ENCODE data around the gene RPS2.

The RPS2 gene

DNA sequence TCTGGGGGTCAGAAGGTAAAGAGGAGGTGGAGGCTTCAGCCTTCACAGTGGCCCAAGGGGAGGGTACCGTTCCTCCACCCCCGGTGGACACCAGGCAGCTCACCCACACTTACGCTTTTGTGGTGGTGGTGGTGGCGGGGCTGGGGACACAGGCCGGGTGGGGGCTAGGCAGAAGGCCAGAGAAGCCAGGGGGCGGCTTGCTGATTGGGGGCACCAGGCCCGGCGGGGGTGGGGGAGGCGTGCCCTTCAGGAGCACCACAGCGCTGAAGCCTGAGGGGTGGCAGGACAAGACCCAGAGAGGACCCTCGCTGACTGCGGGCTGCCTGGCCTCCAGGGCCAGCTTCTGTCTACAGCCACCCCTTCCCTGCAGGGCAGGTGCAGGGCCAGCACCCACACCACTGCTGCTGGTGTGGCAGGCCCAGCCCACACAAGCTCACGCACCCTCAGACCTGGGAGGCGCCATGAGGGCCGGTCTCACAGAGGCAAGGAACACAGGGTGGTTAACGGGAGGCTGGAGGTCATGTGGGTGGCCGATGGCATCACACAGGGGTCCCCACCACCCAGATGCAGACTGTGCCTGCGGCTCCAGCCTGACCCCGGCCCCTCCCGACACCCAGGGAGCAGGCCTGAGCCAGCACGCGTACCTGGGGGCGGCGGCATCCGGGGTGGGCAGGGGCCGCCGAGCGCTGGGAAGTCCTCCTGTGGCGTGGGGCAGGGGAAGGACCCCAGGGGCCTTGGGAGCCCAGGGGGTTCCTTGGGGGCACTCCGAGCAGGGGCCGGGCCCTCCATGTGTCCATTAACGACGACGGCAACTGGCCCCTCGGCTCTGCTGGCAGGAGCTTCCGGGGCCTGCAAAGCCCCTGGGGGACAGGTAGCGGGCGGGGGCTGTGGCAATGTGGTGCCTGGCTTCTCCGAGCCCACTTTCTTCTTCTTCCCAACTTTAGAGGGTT, 34.5 kb upstream of the RPS2 start:
- no peak for DNase-seq

DNA sequence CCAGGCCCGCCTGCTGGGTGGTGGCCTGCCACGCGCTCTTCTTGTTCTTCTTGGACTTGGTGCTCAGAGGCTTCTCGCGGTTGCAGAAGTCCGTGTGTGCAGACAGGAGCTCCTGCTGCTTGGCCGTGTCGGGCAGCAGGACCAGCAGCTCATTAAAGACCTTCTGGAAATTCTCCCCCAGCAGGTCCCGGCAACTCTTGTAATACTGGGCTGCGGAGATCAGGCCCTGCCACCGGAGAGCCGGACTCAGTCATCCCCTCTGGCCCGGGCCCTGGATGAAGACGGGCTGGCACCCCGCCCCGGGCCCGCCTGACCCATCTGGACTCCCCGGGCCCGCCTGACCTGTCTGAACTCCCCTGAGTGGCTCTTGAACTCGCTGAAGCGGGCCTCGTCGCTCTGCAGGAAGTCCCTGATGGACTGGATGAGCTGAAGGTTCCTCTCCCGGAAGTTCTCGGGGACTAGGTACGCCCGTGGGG, 33.8 kb upstream of the RPS2 start:
- DNase-seq = no peak

DNA sequence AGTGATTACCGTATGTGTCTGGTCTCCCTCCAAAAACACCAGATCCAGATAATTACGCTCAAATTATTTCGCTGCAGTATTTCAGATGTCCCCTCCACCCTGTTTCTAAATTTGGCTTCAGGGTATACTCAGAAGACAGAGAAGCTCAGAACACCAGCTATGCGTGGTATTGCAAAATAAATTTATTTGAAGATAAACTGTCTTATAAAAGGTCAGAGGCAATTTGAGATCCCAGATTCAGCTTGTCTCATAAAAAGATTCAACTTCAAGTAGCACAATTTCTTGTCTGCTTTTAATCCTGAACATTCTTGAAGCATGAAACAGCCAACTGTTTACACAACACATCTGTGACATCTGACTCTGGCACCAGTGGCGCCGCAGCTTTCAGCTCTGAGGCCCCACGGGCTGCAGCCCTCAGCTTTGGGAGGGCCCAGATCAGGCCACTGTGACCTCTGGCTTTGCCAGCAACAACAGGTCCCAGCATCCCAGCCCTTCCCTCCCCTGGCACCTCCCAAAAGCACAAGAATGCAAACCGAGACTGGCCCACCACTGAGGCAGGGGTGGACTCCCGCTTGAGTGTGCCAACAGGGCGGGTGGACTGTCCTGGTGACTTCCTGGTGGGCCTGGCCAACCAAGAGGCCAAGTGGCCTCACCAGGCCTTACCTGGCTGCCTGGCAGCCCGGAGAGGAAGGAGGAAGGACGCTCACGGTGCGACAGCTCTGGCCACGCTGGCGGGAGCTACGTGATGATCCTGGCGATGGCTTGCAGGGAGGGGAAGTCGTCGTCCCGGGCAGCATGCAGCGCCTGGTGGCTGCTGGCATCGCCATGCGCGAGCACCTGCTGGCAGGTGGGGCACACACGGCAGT, 33.1 kb upstream of the RPS2 start:
- DNase-seq = no peak

DNA sequence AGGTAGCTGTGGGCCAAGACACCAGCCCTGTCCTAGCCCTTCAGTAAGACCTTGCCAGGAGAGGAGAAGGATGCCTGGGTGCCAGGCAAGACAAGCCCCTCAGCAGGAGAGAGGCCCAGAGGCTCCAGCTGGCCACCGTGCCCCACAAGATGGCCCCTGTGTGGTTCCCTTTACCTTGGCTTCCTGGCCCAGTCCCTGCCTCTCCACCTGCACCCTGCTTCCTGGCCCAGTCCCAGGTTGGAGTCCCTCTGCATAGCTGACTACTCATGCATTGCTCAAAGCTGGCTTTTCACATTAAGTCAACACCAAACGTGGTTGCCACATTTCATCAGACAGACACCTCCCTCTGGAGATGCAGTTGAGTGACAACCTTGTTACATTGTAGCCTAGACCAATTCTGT, 29.1 kb upstream of the RPS2 start:
- no peak for DNase-seq

DNA sequence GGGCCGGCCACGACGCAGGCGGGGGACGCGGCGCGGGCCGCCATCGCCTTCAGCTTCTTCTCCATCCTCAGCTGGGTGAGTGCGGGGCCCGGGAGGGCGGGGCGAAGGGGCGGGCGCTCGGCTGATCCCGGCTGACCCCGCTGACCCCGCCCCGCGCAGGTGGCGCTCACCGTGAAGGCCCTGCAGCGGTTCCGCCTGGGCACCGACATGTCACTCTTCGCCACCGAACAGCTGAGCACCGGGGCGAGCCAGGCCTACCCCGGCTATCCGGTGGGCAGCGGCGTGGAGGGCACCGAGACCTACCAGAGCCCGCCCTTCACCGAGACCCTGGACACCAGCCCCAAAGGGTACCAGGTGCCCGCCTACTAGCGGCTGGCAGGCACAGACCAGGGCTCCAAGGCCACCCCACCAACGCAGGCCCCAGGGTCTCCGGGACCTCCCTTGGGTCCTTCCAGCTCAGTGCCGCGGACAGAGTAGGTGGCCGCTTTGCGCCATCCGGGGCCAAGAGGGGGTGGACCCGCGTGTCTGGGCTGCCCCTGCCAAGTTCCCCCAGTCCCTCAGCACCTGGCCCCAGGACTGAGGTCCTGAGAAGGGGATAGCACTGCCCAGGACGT, 28.2 kb upstream of the RPS2 start:
- no peak for DNase-seq

DNA sequence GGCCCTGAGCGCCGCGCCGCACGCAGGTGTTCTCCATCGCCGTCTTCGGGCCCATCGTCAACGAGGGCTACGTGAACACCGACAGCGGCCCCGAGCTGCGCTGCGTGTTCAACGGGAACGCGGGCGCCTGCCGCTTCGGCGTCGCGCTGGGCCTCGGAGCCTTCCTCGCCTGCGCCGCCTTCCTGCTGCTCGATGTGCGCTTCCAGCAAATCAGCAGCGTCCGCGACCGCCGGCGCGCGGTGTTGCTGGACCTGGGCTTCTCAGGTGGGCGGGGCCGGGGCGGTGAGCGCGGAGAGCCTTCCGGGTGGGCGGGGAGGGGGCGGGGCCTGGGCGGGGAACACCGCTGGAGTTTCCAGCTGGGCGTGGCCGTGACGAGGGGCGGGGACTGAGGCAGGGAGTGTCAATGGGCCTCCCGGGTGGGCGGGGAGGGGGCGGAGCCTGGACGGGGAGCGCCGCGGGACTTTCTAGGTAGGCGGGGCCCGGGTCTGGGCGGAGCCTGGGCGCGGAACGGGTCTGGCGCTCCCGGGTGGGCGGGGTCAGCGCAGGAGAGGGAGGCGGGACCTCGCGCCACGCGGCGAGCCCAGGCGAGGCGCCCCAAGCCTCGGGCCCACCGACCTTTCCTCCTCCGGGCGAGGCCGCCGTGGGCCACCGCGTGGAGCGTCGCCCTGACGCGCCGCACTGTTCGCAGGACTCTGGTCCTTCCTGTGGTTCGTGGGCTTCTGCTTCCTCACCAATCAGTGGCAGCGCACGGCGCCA, 27.5 kb upstream of the RPS2 start:
- DNase-seq = no peak

DNA sequence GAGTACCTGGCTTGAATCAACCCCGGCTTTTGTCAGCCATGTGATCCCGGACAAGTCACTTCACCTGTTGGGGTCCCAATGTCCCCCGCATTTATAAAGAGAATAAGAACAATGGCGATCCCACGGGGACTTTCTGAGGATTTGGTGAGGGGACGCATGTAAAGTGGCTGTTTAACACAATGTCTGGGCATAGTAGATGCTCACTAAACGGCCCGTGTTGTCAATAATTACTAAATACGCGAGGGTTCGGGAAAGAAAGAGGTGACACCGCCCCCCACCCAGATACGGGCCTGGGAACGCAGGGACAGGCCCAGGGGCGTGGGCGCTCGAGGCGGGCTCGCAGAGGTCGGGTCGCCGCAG, 26.9 kb upstream of the RPS2 start:
- DNase-seq = no peak

DNA sequence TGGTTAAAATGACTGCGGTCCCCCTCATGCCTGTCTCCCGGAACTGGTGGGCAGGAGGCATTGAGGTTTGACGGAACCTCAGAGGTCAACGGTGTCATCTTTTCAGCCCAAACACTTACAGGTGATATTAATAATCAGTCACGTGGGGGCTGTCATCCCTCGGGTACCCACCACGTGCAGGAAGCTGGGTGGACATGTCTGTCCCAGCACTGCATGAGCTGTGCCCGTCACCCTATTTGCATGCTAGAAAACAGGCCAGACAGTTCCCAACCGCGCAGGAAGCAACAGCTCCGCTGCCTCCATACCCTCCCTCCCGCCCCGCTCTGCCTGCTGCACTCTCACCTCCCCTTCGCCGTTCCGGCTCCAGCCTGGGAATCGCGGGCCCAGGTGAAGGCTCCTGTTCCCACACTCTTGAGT, 26.5 kb upstream of the RPS2 start:
- DNase-seq = no peak

DNA sequence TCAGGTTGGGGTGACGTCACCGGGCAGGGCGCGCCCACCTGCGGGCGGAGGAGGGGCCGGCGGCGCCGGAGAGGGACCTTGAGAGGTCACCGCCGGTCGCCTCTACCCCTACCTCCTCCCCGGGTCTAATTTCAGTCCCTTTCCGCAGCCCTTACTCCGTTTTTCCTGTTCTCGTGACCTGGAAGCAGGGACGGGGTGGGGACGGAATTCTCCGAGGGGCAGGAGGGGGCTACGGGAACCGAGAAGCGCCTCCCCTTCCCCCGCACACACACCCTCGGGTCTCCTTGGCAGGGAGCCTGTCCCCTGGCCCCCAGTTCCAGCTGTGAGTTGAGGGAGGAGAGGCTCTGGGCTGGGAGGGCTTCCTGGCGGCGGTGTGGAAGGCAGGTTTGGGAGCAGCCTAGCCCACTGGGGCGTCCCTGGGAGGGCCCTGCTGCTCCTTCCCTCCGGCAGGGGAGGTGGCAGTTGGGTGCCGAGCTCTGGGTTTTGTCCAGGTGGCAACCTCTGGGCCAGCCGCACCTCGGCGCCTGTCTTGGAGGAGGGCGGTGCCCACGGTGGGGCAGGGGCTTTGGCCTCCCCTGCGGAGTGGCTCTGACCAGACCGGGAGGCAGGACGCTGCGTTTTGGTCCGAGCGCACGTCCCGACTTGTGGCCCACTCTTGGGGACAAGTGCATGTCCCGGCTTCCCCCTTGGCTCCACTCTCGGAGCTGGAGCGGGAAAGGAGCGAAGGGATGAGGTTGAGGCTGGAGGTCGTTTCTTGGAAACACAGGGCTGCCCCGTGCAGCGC, 25.9 kb upstream of the RPS2 start:
- DNase-seq = no peak

DNA sequence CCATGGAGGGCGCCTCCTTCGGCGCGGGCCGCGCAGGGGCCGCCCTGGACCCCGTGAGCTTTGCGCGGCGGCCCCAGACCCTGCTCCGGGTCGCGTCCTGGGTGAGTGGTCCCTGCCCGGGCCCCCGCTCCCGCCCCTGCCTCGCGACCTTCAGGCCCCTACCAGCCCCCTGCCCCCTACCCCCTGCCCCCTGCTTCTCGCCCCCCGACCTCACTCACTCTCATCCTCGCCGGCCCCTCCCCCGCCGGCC, 25.4 kb upstream of the RPS2 start:
- no peak for DNase-seq

DNA sequence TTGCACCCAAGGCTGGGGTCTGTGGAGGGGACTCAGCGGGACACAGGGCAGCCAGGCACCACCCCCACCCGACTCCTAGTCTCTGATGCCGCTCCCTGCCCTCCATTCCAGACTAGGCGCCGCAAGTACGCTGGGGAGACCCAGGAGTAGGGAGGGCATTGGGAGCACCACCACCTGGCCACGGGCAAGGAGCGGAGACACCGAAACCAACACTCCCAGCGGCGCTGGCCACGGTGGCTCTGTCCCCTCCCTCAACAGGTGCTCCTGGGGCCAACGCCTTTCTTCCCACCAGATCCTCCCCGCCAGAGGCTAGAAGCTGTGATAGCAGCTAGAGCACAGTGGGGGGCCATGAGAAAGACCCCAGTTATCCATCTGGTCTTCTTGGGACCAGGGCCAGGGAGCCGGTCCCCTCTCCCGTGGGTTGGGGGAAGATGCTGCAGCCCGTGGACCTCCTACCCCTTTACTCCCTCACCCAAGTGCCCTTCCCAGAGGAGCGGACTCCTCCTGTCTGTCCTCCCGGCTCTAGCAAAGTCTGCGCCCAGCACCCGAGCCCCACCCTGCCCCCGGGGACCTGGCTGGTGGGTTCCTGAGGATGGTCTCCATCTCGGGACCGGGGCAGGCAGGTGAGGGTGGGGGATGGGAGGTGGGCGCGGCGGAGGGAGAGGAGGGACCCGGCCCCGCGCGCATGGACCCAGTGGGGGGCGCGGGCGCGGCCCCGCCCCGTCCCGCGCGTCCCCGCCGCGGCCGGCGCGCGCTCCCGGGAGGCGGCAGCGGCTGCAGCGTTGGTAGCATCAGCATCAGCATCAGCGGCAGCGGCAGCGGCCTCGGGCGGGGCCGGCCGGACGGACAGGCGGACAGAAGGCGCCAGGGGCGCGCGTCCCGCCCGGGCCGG, 24.8 kb upstream of the RPS2 start, which contains the start of gene SYNGR3:
TSS of gene SYNGR3 (plus strand) at position 762 of the 892 bp plus-strand sequence. CDS start 133 bp downstream, outside the sequence.
- no peak for DNase-seq

DNA sequence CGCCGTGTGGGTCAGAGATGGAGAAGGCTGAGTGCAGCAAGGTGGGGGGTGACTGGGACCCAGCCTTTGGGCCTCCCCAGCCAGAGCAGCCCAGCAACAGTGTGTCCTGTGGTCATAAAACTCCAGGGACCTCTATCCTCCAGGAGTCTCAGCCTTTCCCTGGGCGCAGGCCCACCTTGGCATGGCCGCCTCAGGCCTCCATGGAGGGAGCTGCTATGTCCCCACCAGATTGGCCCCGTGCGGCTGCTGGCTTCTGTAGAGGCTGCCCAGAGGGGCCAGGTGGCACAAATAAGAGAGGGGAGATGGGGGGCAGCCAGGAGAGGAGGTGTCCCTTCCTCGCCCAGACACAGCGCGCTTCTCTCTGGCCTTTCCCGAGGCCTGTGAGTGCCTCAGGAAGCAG, 22.6 kb upstream of the RPS2 start:
- no peak for DNase-seq

DNA sequence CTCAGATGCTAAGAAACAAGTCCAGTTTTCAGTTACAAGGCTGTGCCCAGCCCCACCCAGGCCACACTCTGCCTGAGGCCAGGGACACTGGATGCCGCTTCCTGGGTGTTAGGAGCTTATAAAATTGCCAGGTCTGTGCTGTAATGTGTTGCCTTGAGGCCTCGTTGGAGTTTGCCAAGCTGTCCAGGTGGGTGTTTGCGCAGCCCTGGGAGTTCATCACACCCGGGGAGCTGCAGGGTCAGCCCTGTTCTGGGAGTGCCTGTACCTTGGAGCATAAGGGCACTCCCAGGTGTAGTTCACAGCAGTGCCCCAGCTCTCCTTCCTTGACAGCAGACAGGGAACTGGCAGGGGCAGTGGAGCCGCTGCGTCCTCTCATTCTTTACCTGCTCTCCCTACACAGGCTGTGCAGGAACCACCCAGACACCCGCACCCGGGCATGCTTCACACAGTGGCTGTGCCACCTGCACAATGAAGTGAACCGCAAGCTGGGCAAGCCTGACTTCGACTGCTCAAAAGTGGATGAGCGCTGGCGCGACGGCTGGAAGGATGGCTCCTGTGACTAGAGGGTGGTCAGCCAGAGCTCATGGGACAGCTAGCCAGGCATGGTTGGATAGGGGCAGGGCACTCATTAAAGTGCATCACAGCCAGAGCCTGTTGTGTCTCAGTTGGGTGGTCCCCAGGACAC, 21.0 kb upstream of the RPS2 start:
- no peak for DNase-seq

DNA sequence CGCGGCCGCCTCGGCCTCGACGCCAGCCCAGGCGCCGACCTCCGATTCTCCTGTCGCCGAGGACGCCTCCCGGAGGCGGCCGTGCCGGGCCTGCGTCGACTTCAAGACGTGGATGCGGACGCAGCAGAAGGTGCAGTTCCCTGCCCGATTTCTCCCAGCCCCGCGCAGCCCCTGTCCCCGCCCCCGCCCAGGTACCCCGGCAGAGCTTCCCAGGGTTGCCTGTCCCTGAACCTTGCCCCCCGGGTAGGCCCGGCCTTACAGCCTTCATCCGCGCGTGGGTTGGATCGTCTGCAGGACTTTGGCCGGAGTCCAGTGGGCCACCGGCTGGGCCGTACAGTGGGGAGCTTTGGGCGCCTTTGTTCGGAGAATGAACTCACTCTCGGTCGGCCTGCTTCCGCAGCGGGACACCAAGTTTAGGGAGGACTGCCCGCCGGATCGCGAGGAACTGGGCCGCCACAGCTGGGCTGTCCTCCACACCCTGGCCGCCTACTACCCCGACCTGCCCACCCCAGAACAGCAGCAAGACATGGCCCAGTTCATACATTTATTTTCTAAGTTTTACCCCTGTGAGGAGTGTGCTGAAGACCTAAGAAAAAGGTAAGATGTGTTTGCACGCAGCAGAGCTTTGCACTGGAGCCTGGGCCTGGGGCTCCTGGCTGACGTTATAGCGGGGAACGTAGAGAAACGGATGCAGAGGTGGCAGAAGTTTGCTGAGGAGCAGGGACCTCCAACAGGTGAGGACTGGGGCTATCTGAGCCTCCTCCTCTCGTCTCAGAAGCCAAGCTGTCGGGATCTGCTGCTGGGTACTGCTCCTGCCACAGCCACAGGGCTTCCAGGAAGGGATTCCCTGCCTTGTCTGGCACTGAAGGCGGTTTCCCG, 20.0 kb upstream of the RPS2 start:
- no peak for DNase-seq

DNA sequence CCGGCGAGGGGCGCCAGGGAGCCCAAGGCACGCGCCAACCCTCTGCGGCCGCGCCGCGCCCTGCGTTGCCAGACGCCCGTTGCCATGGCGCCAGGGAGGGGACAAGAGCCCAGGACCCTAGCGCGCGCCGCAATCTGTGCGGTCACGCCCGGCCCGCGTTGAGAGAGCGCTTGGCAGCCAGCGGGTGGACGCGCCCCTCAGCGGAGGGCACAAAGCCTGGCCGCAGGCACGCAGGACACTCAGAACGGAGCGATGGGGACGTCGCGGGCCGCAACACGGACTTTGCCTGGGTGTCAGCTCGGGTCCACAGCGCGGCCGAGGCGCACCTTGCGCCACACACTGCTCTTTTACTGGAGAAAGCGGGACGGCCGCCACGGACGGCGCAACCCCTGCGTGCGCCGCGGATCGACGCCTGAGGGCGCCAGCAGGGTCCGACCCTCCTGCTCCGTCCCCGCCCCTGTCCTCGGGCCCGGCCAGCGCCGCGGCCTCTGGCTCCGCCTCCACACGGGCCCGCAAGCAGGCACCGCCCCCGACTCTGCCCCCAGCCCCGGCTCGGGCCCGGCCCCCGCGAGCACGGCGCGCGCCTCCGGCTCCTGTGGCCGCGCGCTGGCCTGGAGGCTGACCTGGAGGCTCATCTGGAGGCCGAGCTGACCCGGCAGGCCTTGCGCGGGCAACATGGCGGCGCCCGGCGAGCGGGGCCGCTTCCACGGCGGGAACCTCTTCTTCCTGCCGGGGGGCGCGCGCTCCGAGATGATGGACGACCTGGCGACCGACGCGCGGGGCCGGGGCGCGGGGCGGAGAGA, 19.1 kb upstream of the RPS2 start, which contains the start of gene GFER:
TSS of gene GFER (plus strand) at position 650 of the 803 bp plus-strand sequence. CDS start at position 676, 26 bp downstream.
- DNase-seq = peak; percentile 54

DNA sequence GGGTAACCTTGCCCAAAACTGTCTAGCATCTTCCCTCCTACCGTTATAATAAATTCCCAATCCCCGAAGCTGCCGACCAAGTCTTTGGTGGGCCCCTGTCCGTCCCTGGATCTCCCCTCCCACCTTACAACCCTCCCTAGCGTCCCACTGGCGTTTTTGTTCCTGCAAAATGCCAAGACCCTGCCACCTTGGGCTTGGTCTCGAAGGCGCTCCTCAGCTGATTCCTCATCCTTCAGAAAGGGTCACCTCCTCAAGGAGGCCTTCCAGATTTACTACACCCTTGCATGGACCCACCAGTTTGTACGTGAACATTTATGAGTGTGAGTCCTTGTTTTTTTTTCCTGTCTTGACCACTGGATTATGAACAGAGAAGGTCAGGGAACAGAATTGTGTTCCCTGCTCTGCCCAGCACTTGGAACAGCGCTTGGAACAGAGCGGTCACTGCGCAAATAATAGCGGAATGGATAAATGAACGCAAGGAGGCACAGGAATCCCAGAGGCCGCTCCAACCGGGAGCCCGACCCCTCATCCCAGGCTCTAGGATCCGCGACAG, 18.4 kb upstream of the RPS2 start:
- no peak for DNase-seq

DNA sequence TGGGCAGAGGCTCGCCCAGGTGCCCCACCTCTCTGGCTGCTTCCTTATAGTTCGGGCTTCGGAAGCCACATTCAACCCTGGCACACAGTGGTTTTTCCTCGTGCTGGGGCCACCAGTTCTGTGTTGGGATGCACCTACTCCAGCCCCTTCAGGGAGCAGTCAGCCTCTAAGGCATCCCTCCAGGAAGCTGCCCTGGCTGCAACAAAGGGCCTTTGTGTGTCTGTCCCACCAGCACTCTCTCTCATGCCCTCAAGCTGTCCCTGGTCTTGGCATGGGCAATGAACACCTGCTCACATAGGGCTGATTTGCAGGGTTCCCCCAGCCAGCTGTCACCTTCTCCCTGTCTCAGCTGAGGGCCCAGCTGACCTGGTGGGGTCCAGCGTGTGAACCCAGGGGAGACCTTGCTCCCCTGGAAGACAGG, 17.4 kb upstream of the RPS2 start:
- no peak for DNase-seq

DNA sequence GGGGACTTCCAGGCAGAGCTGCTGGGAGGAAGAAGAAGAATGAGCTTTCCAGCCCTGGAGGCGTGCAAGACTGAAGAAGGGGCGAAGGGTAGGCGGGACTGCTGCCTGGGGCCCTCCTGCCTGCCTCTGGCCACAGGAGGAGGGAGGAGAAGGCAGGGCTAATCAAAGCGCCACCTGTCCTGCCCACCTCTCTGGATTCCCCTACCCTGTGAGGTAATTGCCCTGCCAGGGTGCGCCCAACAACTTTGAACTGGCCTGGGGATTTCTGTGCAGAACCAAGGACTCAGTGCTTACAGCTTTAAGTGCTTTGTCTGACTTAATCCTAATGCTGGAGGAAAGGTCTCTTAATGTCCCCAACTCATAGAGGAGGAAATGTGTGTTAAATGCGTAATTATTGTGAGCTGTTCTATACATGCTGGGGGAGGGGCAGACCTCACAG, 16.8 kb upstream of the RPS2 start, which contains the start of gene NOXO1:
TSS of gene NOXO1 (minus strand) at position 72 of the 439 bp plus-strand sequence. CDS start 290 bp downstream, outside the sequence.
- no peak for DNase-seq

Data from SHP77 treated with DMSO at 0.1 percent for 48 hours (cell line).